Measurements from ENCODE around the gene SSC5D. TPM values are rescaled to one million over a fixed set of nuclear protein-coding genes. Genes with fewer than 3 reads are reported as not detected.

Gene SSC5D
- total RNA-seq, 1 experiment from 2014 or later = 1.5 TPM

DNA sequence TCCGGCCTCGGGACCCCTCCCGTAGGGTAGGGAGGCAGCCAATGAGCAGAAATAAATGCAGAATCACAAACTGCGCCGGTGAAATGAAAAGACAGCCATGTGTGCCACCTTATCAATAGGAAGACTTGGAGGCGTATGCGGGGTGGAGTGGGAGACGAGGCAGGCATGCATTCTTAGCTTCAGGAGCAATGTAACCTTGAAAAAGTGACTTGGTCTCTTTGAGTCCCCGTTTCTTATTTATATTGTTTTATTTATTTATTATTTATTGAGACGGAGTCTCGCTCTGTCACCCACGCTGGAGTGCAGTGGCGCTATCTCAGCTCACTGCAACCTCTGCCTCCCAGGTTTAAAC, 16.0 kb downstream of the SSC5D start:
- intact Hi-C loops (cut with micrococcal nuclease) = no loop called here
- DNase-seq (ENCODE audit: low read depth, low spot score) (no peak), ATAC-seq (no peak)
- H3K36me3 ChIP-seq (ENCODE audit: control insufficient read depth in 1 of 2, insufficient read depth in 2 of 2, low read length in 2 of 2) = no peaks in the 10 kb centered on the region
- no TSS peak for BruUV-seq (replicated peaks)
- no peak overlapping the region for H3K4me3 ChIP-seq (replicated peaks in 1 of 2; ENCODE audit: low read depth in 1 of 2, low read length in 2 of 2)
- TF ChIP-seq TCF7L2 (IDR thresholded peaks at IDR 0.05; ENCODE audit: borderline replicate concordance, extremely low read depth, insufficient read depth, insufficient read length) (no peak), FOSL1 (IDR thresholded peaks at IDR 0.05; ENCODE audit: low read depth) (no peak), YY1 (IDR thresholded peaks at IDR 0.05; ENCODE audit: extremely low read depth, insufficient replicate concordance, low read depth, low read length) (no peak), CBX3 (IDR thresholded peaks at IDR 0.05; ENCODE audit: low read depth) (no peak), POLR2A (IDR thresholded peaks at IDR 0.05; ENCODE audit: borderline replicate concordance, extremely low read depth, insufficient read depth, insufficient read length) (no peak)
- TF ChIP-seq, protein P1, sequence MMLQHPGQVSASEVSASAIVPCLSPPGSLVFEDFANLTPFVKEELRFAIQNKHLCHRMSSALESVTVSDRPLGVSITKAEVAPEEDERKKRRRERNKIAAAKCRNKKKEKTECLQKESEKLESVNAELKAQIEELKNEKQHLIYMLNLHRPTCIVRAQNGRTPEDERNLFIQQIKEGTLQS (IDR thresholded peaks at IDR 0.05) = no peak
- peaks cover 0 to 4% of the 10 kb centered on the region in 2 experiments; a peak in 1 of 4 replicates for H3K4me1 ChIP-seq (ENCODE audit: control insufficient read depth in 1 of 2, insufficient read depth in 2 of 2, low read length in 2 of 2)
- no peak overlapping the region for H2AFZ ChIP-seq (ENCODE audit: low read depth, low read length, poor library complexity, severe bottlenecking)
- no peaks in the 10 kb centered on the region for H3K9me2 ChIP-seq (ENCODE audit: insufficient read depth)
- no peaks in the 10 kb centered on the region for H3K79me2 ChIP-seq (ENCODE audit: insufficient read depth, low read length)
- RAD21 ChIA-PET (ENCODE audit: low non-redundant PET in 1 of 2, low total read pairs in 2 of 2, uncharacterized antibody in 2 of 2, unreplicated experiment in 2 of 2) = interaction anchor here (0.7 to 1.2 kb wide), 5 partner anchors 36 to 363 kb away, joined by 3 to 4 read pairs (median 3); partner anchors contain the start of gene ISOC2 (in 1 of the 2)
- peak overlapping the region; percentile 34; the same call in 1 of the 2 replicates for H3K4me2 ChIP-seq (ENCODE audit: low read length)
- no peak overlapping the region for H3K27ac ChIP-seq (ENCODE audit: low read depth, low read length)
- H3K27me3 ChIP-seq (ENCODE audit: insufficient read depth, low read length) = no peaks in the 10 kb centered on the region
- no peaks in the 10 kb centered on the region for H3K9me3 ChIP-seq (ENCODE audit: control insufficient read depth in 1 of 2, insufficient read depth in 1 of 2, low read depth in 1 of 2, low read length in 2 of 2)
- no peak overlapping the region for H3K9ac ChIP-seq (ENCODE audit: low read length)
- CTCF ChIA-PET = interaction anchor here (0.6 to 2.3 kb wide), 23 partner anchors 8 to 623 kb away, joined by 3 to 15 read pairs (median 4); partner anchors contain the start of genes FIZ1, ISOC2, NAT14 and ZNF524
- POLR2A ChIA-PET = interaction anchor here (1.1 to 1.2 kb wide), 2 partner anchors 28 to 96 kb away, joined by 5 to 6 read pairs; partner anchors contain the start of genes UBE2S and ZNF628
- H4K20me1 ChIP-seq (ENCODE audit: insufficient read depth) = no peaks in the 10 kb centered on the region

DNA sequence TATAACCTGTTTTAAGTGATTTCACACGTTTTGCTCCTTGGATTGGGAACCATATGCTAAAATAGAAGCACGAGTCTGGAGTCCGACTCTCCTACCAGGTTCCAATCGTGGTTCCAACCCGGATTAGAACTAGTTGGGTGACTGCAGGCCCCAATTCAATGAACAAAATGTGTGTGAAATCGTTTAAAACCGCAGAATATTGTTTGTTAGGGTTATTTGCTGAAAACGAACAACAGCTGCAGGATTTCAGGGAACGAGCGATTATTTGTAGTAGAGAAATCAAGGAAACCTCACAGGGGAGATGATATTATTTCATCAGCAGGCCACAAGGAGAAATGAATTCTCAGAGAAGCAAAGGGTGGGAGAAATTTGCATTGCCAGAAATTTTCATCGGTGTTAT, 16.7 kb downstream of the SSC5D start:
- ChIA-PET POLR2A (no interaction called here), RAD21 (ENCODE audit: low non-redundant PET in 1 of 2, low total read pairs in 2 of 2, uncharacterized antibody in 2 of 2, unreplicated experiment in 2 of 2) (no interaction called here)
- intact Hi-C loops (cut with micrococcal nuclease) = no loop called here

More for the DNA sequence above, 16.7 kb downstream of the SSC5D start:
- DNase-seq (ENCODE audit: low read depth, low spot score) = no peak
- BruUV-seq (replicated peaks) = no TSS peak
- H3K9ac ChIP-seq (ENCODE audit: low read length) = no peak overlapping the region
- H3K36me3 ChIP-seq (ENCODE audit: control insufficient read depth in 1 of 2, insufficient read depth in 2 of 2, low read length in 2 of 2) = no peaks in the 10 kb centered on the region
- H3K27me3 ChIP-seq (ENCODE audit: insufficient read depth, low read length) = no peaks in the 10 kb centered on the region
- H3K27ac ChIP-seq (ENCODE audit: low read depth, low read length) = no peak overlapping the region
- H2AFZ ChIP-seq (ENCODE audit: low read depth, low read length, poor library complexity, severe bottlenecking) = no peak overlapping the region
- no peak overlapping the region for H3K4me3 ChIP-seq (replicated peaks in 1 of 2; ENCODE audit: low read depth in 1 of 2, low read length in 2 of 2)
- H3K79me2 ChIP-seq (ENCODE audit: insufficient read depth, low read length) = no peaks in the 10 kb centered on the region
- CTCF ChIA-PET = interaction anchor here (1.9 to 2.3 kb wide), 2 partner anchors 28 to 38 kb away, joined by 10 to 15 read pairs; partner anchors contain the start of gene ZNF628
- no peaks in the 10 kb centered on the region for H3K9me3 ChIP-seq (ENCODE audit: control insufficient read depth in 1 of 2, insufficient read depth in 1 of 2, low read depth in 1 of 2, low read length in 2 of 2)
- ATAC-seq = no peak
- no peaks in the 10 kb centered on the region for H3K9me2 ChIP-seq (ENCODE audit: insufficient read depth)
- no peak overlapping the region for H3K4me2 ChIP-seq (ENCODE audit: low read length)
- no peaks in the 10 kb centered on the region for H4K20me1 ChIP-seq (ENCODE audit: insufficient read depth)
- no peak for TF ChIP-seq YY1 (IDR thresholded peaks at IDR 0.05; ENCODE audit: extremely low read depth, insufficient replicate concordance, low read depth, low read length)
- TF ChIP-seq SRF (IDR thresholded peaks at IDR 0.05; ENCODE audit: low read depth) = no peak
- TF ChIP-seq ELF1 (IDR thresholded peaks at IDR 0.05; ENCODE audit: borderline replicate concordance, low read depth) = no peak
- no peak for TF ChIP-seq TCF7L2 (IDR thresholded peaks at IDR 0.05; ENCODE audit: borderline replicate concordance, extremely low read depth, insufficient read depth, insufficient read length)
- no peak for TF ChIP-seq ZFX (IDR thresholded peaks at IDR 0.05)
- TF ChIP-seq EZH2 (IDR thresholded peaks at IDR 0.05) = no peak
- no peak for TF ChIP-seq CBX3 (IDR thresholded peaks at IDR 0.05; ENCODE audit: low read depth)
- no peak for TF ChIP-seq REST (IDR thresholded peaks at IDR 0.05; ENCODE audit: low read depth)
- no peak for TF ChIP-seq JUND (IDR thresholded peaks at IDR 0.05)
- H3K4me1 ChIP-seq (ENCODE audit: control insufficient read depth in 1 of 2, insufficient read depth in 2 of 2, low read length in 2 of 2) = peaks cover 0 to 4% of the 10 kb centered on the region in 2 experiments; a peak in 1 of 4 replicates
